NK-92 (cell line): ENCODE data around the gene ADSL.

Experiments used
- DNase-seq: peaks from one replicate; lab custom pipeline; 2025; ENCODE audit not compliant: unreplicated experiment; lab: John Stamatoyannopoulos, UW

ADSL gene

GRCh38 chr22:40326905-40327735, 19.2 kb upstream of the ADSL start:
- DNase-seq, result no peak

- DNase-seq, result no peak
Observed at GRCh38 chr22:40328546-40329456, 17.5 kb upstream of the ADSL start.

GRCh38 chr22:40329466-40329865, 16.8 kb upstream of the ADSL start:
- no peak for DNase-seq

GRCh38 chr22:40330086-40330485, 16.2 kb upstream of the ADSL start:
- DNase-seq, result no peak

GRCh38 chr22:40330615-40331014, 15.7 kb upstream of the ADSL start:
- no peak for DNase-seq

GRCh38 chr22:40331706-40332105, 14.6 kb upstream of the ADSL start:
- no peak for DNase-seq

GRCh38 chr22:40332319-40332781, 13.9 kb upstream of the ADSL start:
- no peak for DNase-seq

GRCh38 chr22:40334060-40334459, 12.2 kb upstream of the ADSL start:
- DNase-seq, result no peak

DNA sequence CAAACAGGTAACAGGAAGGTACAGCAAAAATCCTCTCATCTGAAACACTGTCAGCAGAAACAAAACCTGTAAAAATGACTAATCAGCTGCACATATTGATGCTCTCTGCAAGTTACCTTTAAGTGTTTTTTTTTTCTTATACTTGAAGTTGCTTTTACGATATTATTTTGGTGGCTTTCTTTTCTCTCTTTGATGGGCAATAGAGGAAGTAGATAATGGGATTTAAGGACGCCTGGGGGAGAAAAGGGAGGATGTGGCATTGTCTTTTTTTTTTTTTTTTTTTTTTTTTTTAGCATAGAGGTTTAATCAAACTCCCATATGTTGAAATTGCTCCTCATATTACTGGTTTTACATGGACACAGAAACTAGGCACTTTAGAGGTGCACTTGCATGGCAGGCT, 11.4 kb upstream of the ADSL start:
- DNase-seq, result no peak

- DNase-seq, result no peak
Observed at GRCh38 chr22:40335358-40335757, 10.9 kb upstream of the ADSL start.

- no peak for DNase-seq
Observed at GRCh38 chr22:40340044-40340443, 6.3 kb upstream of the ADSL start.

DNA sequence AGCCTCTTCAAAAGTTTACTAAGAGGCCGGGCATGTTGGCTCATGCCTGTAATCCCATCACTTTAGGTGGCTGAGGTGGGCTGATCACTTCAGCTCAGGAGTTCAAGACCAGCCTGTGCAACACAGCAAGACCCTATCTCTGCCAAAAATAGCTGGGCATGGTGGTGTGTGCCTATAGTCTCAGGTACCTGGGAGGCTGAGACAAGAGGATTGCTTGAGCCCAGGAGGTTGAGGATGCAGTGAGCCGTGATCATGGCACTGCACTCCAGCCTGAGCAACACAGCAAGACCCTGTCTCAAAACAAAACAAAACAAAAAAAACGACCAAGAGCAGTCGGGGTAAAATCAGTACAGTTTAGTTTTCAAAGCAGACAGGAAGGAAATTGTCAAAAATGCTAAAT, 4.7 kb upstream of the ADSL start:
- DNase-seq, result no peak

DNA sequence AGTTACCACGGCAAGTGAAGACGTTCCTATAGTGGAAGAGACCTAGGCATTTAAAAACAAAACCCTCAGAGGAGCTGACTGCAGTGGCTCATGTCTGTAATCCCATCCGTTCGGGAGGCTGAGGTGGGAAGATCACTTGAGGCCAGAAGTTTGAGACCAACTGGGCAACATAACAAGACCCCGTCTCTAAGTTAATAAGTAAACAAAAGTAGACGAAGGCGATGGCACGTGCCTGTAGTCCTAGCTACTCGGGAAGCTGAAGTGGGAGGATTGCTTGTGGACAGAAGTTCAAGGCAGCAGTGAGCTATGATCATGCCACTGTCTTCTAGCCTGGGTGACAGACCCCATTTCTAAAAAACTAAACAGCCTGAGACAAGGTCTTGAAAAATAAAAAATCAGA, 3.8 kb upstream of the ADSL start:
- no peak for DNase-seq

DNA sequence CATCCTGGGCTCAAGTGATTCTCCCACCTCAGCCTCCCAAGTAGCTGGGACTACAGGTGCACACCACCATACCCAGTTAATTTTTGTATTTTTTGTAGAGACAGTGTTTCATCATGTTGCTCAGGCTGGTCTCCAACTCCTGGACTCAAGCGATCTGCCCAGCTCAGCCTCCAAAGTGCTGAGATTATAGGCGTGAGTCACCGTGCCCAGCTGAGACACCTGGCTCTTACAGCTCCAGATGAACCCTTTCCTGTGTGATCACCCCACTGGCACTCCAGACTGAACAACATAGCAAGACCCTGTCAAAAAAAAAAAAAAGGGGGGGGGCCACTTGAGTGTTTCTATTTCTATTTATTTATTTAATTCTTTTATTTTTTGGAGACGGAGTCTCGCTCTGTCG, 1.0 kb upstream of the ADSL start:
- no peak for DNase-seq

- no peak for DNase-seq
Observed at GRCh38 chr22:40345815-40346184, 500 bp upstream of the ADSL start.

- no peak for DNase-seq
Observed at GRCh38 chr22:40347300-40347699, 1.0 kb downstream of the ADSL start.

DNA sequence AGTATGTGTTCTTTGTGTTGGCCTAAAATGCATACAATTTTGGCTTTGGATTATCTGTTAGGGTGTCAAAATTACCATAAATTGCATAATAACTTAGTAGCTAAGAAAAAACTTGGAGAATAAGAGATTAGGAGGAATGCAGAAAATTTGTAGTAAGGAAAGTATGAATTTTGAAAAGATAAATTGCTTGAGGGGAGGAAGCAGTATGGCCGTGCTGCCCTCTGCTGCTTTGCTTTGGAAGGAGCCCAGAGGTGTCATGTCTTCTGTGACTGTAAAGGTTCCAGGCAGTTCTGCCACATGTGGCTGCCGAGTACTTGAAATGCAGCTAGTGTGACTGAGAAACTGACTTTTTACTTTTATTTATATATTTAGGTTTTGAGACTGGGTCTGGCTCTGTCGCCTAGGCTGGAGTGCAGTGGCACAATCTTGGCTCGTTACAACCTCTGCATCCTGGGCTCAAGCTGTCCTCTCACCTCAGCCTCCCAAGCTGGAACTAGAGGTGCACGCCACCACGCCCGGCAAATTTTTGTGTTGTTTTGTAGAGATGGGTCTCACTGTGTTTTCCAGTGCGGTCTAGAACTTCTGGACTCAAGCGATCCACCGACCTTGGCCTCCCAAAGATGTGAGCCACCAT, 1.8 kb downstream of the ADSL start:
- DNase-seq, result no peak

DNA sequence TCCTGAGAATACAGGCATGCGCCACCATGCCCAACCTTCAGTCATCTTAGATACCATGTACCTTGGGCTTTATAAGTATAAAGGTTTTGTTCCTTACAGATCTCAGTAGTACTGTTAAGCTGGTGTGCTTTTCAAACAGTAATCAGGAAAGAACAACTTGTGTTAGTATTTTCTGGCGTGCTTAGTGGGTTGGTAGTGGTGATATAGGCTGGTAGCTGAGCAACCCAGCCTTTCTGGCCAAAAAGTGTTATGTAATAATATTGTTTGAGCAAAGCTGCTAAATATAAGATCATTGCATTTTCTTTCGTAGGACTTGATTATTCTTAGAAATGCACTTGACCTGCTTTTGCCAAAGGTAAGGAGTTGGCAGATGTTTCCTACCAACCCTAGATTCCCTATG, 6.5 kb downstream of the ADSL start:
- no peak for DNase-seq

- DNase-seq, result no peak
Observed at GRCh38 chr22:40361100-40361499, 14.8 kb downstream of the ADSL start.

DNA sequence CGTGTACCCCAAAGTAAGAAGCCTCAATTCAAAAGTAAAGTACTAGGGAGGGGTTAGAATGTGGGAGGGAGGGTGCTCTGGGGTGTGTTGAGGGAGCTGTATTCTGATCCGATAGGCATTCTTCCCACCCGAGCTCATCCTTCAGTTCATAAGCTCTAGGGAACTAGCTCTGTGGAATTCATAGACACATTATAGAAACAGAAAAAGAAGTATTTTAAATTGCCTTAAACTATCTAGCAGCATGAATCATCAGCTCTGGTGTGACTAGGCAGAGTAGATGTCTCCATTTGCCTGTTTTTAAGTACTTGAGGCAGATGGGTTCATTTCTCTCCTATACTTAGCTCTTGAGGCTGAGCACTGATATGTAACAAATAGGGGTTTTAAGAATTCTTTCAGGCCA, 16.8 kb downstream of the ADSL start:
- DNase-seq, result no peak

DNA sequence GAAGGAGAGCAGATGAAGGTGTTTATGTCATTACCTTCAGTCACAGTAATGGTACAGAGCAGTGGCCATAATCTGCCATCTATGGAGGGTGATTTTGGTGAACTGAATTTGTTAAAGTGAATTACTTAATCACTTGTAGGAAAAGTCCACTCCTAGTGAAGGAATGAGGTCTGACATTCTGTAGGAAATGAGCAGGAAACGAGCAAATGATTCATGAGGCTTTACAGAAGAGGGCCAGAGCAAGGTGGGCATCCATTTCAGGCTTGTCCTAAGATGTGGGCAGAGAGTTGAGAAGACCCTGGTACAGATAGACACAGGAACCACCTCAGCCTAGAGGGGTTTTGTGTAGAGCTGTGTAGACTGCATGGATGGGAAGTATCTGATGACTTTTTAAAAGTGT, 18.1 kb downstream of the ADSL start:
- no peak for DNase-seq

DNA sequence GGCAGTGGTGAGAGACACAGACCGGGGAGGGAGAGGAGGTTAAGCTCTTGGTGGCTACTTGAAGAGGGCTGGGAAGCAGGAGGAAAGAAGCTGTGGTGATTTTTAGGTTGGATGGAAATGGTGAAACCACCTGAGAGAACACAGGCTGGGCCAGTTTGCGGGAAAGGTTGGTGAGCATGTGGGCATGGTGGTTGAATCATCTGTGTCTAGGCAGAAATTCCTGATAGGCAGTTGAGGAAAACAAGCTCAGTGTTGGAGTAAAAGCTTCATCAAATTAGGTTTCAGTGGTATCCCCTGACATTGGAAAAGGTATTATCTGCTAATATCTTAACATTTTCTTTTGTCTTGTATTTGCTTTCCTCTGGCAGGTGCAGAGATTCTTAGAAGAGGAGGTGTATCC, 19.8 kb downstream of the ADSL start:
- no peak for DNase-seq
